Astrocyte of the cerebellum (primary cell): ENCODE results near the gene CELSR2.

Source experiments
- DNase-seq: peaks from one replicate; pipeline ENCODE4 v3.0.0-alpha.2; 2011; ENCODE audit warnings: low read depth
- H3K4me3 ChIP-seq: 2 replicates; pipeline ENCODE4 v1.5.1; 2011; ENCODE audit warnings: mild to moderate bottlenecking, low read depth, low read length, moderate library complexity
- CTCF ChIP-seq: IDR thresholded peaks from 2 replicates; pipeline ENCODE4 v1.5.1; 2012; ENCODE audit warnings: low read length, low read depth, moderate library complexity, mild to moderate bottlenecking; ENCODE audit errors: missing control alignments
- in situ Hi-C: cut with HindIII; loops from 2 replicates; pipeline ENCODE4 v1.10.0; 2017; ENCODE audit warnings: low sequenced_read_pairs

The CELSR2 gene

GRCh38 chr1:109263597-109264378 is 14.4 kb downstream of the CELSR2 start:
- no peak overlapping the region for H3K4me3 ChIP-seq
- peak; percentile 42 for DNase-seq
- TF ChIP-seq CTCF: peak; percentile 96
- in situ Hi-C loops: no loop called here

- in situ Hi-C loops: no loop called here
- no peak overlapping the region for H3K4me3 ChIP-seq
- DNase-seq: no peak
- no peak for TF ChIP-seq CTCF
Observed at GRCh38 chr1:109264379-109264755, 15.0 kb downstream of the CELSR2 start.

GRCh38 chr1:109265016-109265415 is 15.7 kb downstream of the CELSR2 start:
- TF ChIP-seq CTCF: no peak
- in situ Hi-C loops: no loop called here
- no peak overlapping the region for H3K4me3 ChIP-seq
- DNase-seq: no peak

- no peak overlapping the region for H3K4me3 ChIP-seq
- in situ Hi-C loops: no loop called here
Observed at GRCh38 chr1:109265741-109266330, 16.5 kb downstream of the CELSR2 start.

GRCh38 chr1:109266965-109267364 is 17.6 kb downstream of the CELSR2 start:
- no peak overlapping the region for H3K4me3 ChIP-seq

More at GRCh38 chr1:109265741-109266330, 16.5 kb downstream of the CELSR2 start:
- no peak for DNase-seq
- TF ChIP-seq CTCF: no peak

GRCh38 chr1:109267743-109268300 is 18.5 kb downstream of the CELSR2 start:
- no peak for DNase-seq
- H3K4me3 ChIP-seq: no peak overlapping the region
- in situ Hi-C loops: no loop called here
- no peak for TF ChIP-seq CTCF

More at GRCh38 chr1:109266965-109267364, 17.6 kb downstream of the CELSR2 start:
- in situ Hi-C loops: no loop called here
- TF ChIP-seq CTCF: no peak
- peak; percentile 76 for DNase-seq
